Coronary artery (tissue), 2 donors: ENCODE results near the gene IGSF23.
"Not testable (repeated sequence)": the region's sequence is repeated elsewhere in the genome, so short reads cannot be mapped to it uniquely, and the experiment has no call there.

Experiments used
- DNase-seq: peaks from one replicate; pipeline ENCODE4 v3.0.0-alpha.2; 2017; ENCODE audit warnings: low spot score
- H3K27ac ChIP-seq, 2 donors: fragments of 200-600 bp; sonication (generic); one replicate each; pipeline ENCODE4 v1.5.1; 2016 to 2019
- H3K4me3 ChIP-seq: fragments of 200-600 bp; sonication (generic); 2 replicates; pipeline ENCODE4 v1.5.1; 2016; ENCODE audit warnings: mild to moderate bottlenecking, moderate library complexity
- CTCF ChIP-seq: fragments of 200-600 bp; sonication (generic); IDR thresholded peaks from one replicate; pipeline ENCODE4 v1.5.1; 2019; ENCODE audit warnings: antibody characterized with exemption

IGSF23 gene

GRCh38 chr19:44624840-44625354 lies 11.5 kb downstream of the IGSF23 start:
- DNase-seq, result no peak
- no peak for TF ChIP-seq CTCF
- no peak overlapping the region for H3K27ac ChIP-seq
- no peak overlapping the region for H3K4me3 ChIP-seq

- DNase-seq, H3K4me3 ChIP-seq, H3K27ac ChIP-seq: not testable (repeated sequence)
These were observed 12.3 kb downstream of the IGSF23 start for GRCh38 chr19:44625637-44626036.

- no peak overlapping the region for H3K27ac ChIP-seq
- no peak for DNase-seq
- no peak overlapping the region for H3K4me3 ChIP-seq
- TF ChIP-seq CTCF, result no peak
These were observed 12.8 kb downstream of the IGSF23 start for GRCh38 chr19:44626048-44626624.

- H3K4me3 ChIP-seq, result no peak overlapping the region
- no peak for TF ChIP-seq CTCF
- DNase-seq, result no peak
- H3K27ac ChIP-seq, result no peak overlapping the region
These were observed 14.3 kb downstream of the IGSF23 start for GRCh38 chr19:44627631-44628030.

GRCh38 chr19:44628793-44629192 lies 15.4 kb downstream of the IGSF23 start:
- no peak overlapping the region for H3K27ac ChIP-seq
- no peak overlapping the region for H3K4me3 ChIP-seq
- no peak for DNase-seq
- TF ChIP-seq CTCF, result no peak

- not testable (repeated sequence) for H3K27ac ChIP-seq, DNase-seq, H3K4me3 ChIP-seq
These were observed 18.2 kb downstream of the IGSF23 start for GRCh38 chr19:44631611-44632010.

GRCh38 chr19:44634058-44634457 lies 20.7 kb downstream of the IGSF23 start:
- not testable (repeated sequence) for DNase-seq, H3K27ac ChIP-seq
- H3K4me3 ChIP-seq, result peak overlapping the region; percentile 52

GRCh38 chr19:44634785-44635184 lies 21.4 kb downstream of the IGSF23 start:
- TF ChIP-seq CTCF, result no peak
- Histone ChIP-seq H3K27ac (no peak overlapping the region), H3K4me3 (no peak overlapping the region)
- DNase-seq, result no peak
